Mammary epithelial cell (primary cell): Measurements from ENCODE around the gene EXT2.

Experiments used
- EZH2 ChIP-seq: IDR thresholded peaks from 2 replicates; pipeline ENCODE4 v1.6.1; 2012; ENCODE audit warnings: low read length, inconsistent platforms, borderline replicate concordance
- TF ChIP-seq, protein P1 (sequence below), 2 donors: IDR thresholded peaks in 1 of 2; conservative IDR thresholded peaks in 1 of 2; 2 replicates each; pipeline ENCODE4 v1.5.1; 2011 to 2012; ENCODE audit warnings: inconsistent platforms in 2 of 2, low read length in 2 of 2, mild to moderate bottlenecking in 2 of 2, control low read depth in 1 of 2, low read depth in 1 of 2; ENCODE audit not compliant: insufficient read depth in 1 of 2; ENCODE audit errors: extremely low read depth in 1 of 2

- TF ChIP-seq, protein P1, sequence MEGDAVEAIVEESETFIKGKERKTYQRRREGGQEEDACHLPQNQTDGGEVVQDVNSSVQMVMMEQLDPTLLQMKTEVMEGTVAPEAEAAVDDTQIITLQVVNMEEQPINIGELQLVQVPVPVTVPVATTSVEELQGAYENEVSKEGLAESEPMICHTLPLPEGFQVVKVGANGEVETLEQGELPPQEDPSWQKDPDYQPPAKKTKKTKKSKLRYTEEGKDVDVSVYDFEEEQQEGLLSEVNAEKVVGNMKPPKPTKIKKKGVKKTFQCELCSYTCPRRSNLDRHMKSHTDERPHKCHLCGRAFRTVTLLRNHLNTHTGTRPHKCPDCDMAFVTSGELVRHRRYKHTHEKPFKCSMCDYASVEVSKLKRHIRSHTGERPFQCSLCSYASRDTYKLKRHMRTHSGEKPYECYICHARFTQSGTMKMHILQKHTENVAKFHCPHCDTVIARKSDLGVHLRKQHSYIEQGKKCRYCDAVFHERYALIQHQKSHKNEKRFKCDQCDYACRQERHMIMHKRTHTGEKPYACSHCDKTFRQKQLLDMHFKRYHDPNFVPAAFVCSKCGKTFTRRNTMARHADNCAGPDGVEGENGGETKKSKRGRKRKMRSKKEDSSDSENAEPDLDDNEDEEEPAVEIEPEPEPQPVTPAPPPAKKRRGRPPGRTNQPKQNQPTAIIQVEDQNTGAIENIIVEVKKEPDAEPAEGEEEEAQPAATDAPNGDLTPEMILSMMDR (conservative IDR thresholded peaks at IDR 0.05 in 1 of 2, IDR thresholded peaks at IDR 0.05 in 1 of 2; ENCODE audit: extremely low read depth in 1 of 2, insufficient read depth in 1 of 2, low read depth in 1 of 2, low read length in 2 of 2), result no peak
- TF ChIP-seq EZH2, result no peak
These were observed 82.4 kb downstream of the EXT2 start for GRCh38 chr11:44177905-44178304.
